GM19468 (cell line): Measurements from ENCODE around the gene VTI1A.

Source experiments
- ATAC-seq: cut with Tn5 transposase; IDR thresholded peaks from one replicate; pipeline ENCODE4 v1.9.1; 2021; ENCODE audit warnings: mild to moderate bottlenecking, moderate library complexity, moderate number of reproducible peaks; ENCODE audit not compliant: unreplicated experiment; ENCODE audit errors: extremely low read depth

Gene VTI1A

DNA sequence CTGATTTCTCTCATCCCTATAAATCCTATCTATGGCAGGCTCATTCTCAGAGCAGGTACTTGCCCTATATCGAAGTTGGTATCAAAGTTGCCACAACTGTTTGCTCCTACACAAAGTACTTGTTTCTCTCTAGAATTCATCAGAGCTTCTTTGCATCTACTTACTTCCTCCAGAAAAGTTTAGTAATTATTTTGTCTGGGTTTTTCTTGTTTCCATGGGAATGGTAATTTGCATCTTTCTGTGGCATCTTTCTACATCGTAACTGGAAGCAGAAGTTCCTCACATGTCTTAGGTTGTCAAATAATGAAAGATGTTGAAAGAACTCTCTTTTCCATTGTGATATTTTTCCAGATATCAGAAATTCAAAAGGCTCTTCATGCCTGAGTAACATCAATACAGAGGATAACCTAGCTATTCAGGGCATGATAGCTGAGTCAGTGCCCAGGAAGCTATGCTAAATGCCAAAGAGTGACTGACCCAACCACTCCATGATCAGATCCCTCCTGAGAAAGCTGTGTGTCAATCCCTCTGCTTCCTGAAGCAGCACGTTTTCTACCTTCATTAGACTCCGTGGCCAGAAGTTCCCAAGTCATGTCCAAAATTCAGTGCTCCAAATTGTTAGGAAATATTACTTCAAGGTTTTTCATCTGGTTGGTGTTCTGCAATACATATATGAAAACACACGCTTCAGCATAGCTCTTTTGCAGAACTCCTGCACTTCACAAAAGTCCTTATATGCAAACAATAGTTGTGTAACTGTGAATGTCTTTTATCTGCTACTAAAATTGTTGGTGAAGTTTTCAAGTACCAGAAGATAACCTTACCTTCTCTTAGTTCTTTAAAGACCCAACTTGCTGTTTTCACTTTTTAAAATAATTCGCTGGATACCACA is 216.5 kb downstream of the VTI1A start:
- no peak for ATAC-seq

DNA sequence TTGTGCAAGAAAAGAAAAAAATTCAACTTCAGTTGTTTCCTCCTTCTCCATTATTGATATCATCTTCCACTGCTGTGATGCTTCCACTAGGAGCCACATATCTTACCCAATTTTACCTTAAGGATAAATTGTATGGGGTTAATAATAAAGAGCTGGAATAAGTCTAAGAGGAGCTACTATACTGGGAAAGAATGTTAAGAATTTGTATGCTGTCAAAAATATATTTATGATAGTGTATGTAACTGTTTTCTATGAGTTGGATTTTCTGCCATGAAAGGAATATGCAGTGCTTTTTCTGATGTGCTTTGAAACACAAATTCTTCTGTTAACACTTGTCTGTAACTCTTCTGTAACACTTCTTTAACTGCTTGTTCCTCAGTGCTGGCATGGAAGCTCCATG is 219.1 kb downstream of the VTI1A start:
- ATAC-seq: no peak

DNA sequence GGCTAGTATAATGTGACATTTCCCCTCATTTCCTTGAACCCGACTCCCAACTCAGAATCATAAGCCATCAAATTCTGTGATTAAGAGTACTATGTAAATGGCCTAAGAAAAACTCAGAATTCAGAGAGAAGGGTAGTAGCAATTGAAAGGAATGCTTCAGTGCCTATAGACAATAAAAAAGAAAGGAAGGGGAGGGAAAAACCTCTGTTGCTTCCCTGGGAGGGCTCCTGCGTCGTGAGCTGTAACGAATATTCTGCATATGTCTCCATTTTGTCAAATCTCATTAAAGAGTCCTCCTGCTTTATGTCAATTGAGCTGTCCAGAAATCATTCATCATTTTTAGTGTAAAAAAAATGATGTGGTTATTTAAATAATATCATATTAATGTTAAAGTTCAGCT is 223.0 kb downstream of the VTI1A start:
- no peak for ATAC-seq

DNA sequence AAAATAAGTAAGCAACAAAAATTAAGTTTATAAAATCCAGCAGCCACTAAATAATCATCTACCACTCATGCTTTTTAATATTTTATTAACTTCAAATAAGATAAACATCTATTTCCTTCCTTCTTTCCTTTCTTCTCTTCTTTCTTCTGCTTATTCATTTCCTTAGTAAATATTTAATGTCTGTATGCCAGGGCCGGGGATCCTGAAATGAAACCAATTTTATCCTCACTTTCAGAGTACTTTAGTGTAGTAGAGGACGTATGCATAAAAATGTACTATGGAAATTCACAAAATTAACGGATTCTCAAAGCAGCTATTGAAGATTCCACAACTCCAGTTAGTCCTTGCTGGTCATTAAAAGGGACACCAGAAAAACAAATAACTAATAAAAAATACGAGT is 224.7 kb downstream of the VTI1A start:
- ATAC-seq: no peak

DNA sequence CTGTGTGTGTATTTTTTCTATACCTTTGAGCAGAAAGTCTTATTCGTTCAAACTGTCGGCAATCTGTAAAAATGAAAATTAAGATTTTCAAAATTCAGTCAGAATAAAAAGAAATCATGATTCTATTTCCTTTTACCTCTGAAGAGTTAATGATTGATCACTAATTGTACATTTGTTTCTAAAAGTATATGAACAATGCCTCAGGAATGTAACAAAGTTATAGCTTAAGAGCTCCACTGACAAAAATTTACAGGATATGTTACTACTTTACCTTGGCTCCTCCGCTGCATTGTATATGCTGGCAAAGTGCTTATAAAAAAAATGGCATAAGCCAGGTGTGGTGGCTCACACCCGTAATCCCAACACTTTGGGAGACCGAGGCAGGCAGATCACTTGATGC is 225.7 kb downstream of the VTI1A start:
- no peak for ATAC-seq

DNA sequence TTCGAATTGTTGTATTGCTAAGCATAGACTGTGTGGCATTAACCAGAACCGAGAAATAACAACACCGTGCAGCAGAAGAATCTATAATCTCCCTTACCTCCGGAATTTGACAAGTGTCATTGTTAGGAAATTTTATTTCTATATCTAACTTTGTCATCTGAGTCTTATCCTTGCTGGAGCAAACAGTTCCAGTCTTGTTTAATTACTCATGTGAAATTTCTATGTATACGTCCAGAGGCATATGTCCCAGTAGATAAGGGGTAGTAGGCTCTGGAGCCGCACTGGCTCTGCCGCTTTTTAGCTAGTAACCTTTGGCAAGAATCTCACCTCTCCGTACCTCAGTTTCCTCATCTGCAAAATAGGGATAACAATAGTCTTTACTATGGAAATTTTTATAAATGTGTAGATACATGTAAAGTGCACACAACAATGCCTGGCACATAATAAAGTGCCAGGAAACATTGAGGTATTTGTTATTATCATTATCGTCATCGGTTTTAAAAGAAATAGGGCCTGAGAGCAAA is 228.6 kb downstream of the VTI1A start:
- ATAC-seq: no peak

DNA sequence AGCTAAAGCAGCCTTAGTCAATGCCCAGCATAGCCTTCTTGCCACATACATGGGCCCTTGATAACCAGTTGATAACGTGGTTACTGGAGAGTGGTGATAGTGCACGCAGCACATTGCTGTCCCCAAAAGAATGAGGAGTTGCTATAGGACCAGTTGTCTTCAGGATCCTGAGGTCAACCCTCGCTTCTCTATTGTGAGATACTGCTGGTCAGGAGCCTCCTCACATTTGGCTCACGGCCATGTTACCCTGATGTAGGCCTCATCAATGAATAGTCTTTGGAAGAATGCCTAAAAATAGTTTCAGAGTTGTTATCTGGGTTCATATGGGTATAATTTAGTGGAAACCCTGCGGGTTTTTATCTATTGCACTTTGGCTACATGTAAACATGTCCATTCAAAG is 230.7 kb downstream of the VTI1A start:
- no peak for ATAC-seq

DNA sequence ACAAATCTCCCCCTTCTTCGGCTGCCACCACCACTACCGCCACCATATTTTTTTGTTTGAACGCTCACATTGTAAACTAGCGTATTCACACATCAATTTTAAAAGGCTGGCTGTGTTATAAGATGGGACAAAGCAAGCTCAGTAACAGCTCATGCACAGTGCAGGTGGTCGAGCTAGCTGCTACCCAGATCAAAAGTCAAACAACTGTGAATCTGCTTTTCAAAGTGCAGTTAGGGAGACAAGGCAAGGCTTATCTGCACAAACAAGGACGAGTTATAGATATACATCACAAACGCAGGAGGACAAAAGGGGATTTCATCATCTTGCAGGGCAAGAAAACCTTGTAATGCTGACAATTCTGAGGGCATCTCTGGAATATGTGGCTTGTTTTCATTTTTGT is 231.6 kb downstream of the VTI1A start:
- ATAC-seq: no peak

DNA sequence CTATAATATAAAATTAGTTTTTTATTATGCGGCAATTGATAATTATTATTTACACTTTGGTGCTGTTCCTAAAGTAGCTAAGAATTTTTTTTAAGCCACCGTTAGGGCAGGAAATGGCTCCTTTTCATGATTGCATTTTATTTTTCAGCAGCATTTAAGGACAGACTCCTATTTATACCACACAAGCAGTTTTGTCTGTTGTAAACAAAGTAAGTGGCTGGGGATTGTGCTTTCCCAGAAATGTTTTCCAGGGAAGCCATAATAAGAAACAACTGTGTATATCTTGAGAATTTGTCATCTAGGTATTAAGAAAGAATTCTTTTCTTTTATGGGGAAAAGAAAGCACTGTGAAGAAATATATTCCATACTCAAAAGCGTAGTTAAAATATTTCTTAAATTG is 232.0 kb downstream of the VTI1A start:
- ATAC-seq: no peak

DNA sequence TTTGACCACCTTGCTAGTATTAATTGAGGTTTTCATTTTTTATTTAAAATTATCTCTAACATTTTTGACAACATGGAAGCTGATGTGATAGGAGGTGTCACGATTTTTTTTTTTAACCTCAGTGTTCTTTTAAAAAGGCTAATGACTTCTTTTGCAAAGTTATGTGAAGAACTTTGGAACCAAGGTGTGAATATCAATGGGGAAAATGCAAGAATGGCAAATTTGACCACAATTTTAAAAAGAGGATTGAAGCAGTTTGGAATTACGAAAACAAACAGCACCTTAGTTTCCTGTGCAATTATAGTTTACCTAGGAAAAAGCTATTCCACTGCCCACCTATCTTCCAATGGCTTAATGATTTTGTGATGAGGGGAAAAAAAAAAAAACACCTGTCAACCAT is 232.4 kb downstream of the VTI1A start:
- ATAC-seq: no peak

DNA sequence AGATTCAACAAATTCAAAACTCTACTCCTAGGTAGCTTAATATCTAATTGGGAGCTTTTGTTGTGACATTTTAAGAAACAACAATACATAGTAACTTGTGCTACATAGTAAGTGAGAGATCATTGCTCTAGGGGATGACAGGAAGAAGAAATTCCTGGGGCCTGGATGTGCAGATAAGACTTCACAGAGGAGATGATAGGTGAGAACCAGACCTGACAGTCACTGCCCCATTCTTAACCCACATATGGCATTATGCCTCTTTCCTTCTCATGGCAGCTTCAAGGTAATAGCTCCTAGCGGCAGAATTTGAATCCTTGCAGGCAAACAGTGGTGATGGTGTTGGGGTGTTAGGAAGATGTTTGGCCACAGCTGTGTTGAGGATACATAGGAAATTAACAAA is 233.6 kb downstream of the VTI1A start:
- ATAC-seq: no peak

DNA sequence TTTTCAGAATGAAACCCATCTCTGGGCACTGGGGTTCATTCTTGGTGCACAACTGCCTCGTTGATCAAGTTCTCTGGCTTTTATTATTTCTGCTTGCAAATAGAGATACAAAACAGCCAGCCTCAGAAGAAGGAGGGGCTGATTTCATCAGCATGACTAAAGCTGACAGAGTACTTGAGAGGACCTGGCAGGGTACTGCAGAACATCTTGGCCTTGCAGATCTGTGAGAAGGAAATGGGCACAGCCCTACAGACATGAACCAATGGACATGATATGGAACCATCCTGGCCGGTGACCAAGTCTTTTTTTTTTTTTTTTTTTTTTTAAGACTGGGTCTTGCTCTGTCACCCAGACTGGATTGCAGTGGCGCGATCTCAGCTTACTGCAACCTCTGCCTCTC is 240.6 kb downstream of the VTI1A start:
- ATAC-seq: no peak

DNA sequence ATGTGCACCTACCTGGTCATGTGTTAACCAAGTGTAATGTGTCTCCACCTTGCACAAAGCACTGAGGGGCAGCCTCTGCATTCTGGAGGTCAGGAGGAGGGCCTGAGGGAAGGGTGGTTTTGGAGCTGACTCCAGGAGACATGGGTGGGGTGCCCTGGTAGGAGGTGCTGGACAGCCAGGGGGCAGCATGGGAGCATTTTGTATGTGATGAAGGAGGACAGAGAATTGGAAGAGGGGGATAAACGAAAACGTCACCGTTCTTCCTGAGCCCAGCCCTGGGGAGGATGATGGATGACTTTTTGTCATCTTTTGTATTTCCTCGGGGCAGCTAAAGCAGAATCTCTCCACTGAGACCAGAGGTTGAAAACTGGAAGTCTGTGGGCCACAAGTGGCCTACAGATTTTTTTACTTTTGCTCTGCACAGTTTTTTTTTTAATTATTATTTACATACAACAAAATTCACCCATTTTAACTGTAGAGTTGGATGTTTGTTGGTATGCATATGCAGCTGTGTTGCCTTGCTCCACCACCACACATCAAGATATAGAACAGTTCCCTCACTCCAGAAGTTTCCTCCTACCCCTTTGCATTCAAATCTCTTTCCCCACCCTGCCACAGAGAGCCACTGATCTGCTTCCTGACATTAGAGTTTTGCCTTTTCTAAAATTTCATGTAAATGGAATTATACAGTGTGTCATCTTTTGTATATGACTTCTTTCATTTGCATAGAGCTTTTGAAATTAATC is 242.5 kb downstream of the VTI1A start:
- ATAC-seq: no peak

DNA sequence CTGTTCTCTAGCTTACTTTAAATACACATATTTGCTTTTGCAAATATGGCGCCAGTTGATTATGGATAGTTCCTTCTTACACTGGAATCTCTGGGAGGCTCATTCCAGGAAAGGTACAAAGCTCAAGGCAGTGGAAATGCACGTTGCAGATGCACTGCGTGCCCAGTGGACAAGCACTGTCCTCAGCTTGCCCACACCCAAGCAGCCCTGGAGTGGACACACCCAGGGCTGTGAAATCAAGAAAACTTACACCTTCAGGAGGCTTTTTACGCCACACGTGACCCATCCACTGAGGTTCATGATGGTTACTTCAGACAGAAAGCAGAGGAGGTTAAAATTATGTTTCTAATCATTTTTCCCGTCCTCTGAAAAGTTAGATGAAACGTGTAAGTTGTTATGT is 248.5 kb downstream of the VTI1A start:
- no peak for ATAC-seq

DNA sequence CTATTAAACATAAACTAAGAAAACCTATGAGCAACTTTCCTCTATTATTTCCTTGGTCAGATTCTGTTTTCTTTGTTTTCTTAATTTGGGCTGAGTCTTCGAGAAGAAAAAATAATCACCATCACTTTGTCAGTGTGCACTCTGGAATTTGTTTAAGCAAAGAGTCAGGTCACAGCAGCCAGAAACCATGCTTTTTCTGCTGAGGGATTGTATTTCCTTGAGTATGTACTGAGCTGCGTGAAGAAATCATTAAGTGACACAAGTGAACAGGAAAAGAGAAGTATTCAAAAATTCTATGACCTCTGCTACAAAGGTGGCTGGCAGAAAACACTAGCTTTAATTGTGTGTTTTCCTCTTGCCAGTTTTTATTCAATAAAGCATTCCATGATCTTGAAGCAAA is 249.6 kb downstream of the VTI1A start:
- ATAC-seq: no peak

DNA sequence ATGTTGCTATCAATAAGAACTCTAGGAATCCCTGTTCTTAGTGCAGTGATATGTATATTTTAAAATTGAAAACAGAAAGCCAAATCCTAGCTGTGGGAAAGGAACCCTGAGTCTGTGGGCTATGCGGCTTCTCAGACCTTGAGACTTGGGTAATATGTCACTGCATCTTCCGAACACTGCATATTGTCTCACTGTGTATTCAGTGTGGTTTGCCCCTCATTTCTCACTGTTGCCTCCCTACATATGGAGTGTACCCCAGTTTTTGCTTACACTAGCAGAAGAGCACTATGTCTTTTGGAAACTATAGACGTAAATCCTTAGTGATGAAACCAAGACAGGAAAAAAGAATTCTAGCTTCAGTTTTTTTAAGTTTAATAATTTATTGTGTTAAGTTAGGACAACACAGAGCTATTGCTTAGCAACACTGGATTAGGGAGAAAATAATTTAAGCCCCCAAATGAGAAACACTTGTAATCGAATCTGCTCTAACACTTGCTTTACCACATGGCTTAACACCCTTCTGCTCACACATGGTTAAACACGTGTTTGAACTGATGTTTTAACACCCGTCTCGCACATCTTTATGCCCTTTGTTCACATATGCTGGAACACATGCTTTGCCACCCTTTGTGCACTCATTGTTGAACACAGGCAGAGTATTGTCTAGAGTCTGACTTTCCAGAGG is 251.3 kb downstream of the VTI1A start:
- ATAC-seq: no peak

DNA sequence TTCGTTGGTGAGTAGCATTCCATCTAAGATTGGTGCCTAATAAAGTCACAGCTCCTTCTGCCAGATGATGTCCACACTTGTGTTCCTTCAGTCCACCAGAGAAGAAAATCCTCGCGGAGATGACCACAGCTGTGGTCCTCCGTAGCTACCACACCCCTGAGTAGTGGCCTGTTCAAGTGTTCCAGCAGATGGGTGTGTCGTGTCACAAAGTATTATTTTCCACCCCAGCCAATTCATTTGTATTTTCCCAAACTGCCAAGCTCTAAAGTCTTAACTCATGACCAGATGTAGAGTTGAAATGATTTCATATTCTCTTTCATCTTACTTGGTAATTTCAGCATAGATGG is 251.8 kb downstream of the VTI1A start:
- no peak for ATAC-seq

DNA sequence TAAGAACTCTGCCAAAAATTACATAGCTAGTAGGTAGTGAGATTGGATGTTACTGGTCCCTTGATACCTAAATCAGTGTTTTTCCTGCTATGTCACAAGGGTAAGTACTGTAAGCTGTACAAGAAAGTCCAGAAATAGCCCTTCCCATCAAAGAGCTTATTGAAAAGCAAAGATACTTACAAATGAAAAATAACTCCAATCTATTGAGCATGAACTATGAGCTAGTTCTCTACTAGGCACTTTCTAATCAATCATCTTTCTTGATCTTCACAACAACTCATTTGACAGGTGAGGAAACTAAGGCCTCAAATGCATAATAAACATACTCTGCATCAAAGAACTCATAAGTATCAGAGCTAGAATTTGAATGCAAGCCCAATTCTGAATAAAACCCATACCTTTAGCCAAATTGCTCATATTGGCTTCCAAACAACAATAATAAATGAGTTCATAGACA is 253.2 kb downstream of the VTI1A start:
- no peak for ATAC-seq

DNA sequence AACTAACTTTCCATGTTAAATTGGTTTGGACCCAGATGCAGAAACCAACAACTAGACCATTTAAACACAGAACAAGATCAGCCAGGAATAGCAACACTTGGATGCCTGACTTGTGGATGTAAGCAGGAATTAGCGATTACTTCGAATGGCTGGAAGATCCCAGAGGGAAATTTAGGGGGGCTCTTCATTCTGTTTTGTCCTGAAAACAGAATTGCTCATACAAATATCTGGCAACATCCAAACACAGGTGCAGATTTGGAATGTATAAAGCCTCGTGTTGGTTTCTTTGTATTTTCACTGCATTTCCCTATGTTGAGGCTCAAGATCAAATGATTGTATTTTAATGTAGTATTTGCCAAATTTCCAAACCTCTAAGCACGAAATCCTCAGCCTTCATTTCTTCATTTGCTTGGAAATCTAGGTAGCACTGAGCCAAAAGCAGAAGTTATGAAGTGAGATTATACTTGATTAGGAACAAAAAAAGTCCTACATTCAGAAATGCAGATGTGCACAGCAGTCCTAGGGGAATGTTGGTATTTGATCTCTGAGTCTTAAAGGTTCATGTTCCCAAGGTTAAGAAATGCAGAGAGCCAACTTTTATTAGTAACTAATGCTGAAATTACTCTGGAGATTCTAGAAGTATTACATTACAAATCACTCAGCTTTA is 254.3 kb downstream of the VTI1A start:
- ATAC-seq: no peak

DNA sequence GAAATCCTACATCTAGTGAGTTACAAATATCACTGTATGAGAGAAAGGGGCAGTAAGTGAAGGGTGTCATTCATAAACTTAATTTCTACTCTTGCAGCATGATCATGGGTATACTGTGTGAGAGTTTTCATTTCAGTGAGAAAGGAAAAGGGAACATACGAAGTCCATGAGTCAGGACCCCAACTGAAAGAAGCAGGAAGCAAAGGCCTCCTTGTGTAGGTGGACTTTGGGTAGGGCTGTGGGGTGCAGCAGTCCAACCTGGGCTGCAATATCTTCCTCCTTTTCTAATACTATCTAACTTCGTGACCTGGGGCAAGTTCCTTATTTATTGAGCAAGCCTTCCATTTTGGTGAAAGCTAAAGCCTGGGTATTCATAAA is 254.9 kb downstream of the VTI1A start:
- no peak for ATAC-seq
